ENCODE measurements around the gene A4GALT.
"Not testable (repeated sequence)": the region's sequence is repeated elsewhere in the genome, so short reads cannot be mapped to it uniquely, and the experiment has no call there.

A4GALT gene

GRCh38 chr22:42752912-42753311, 32.2 kb upstream of the A4GALT start:
- Histone ChIP-seq H3K9me2 (replicated peaks; ENCODE audit: insufficient read depth, low read length) (no peaks in the 10 kb centered on the region), H3K9me3 (ENCODE audit: insufficient read depth, low read length) (no peaks in the 10 kb centered on the region), H2AFZ (ENCODE audit: low read depth, low read length, severe bottlenecking) (no peak overlapping the region), H3K27ac (ENCODE audit: low read depth, low read length) (no peak overlapping the region), H3F3A (ENCODE audit: insufficient read depth) (0 out of 2 replicates have a peak, but pooled peaks cover 3% of the 10 kb centered on the region), H3K27me3 (ENCODE audit: low read length) (no peaks in the 10 kb centered on the region), H3K4me3 (ENCODE audit: insufficient read depth, low read length, poor library complexity, severe bottlenecking) (no peak overlapping the region), H3K9ac (ENCODE audit: low read length) (no peak overlapping the region), H4K20me1 (ENCODE audit: low read depth, low read length) (no peaks in the 10 kb centered on the region), H3K4me2 (ENCODE audit: low read depth, low read length, poor library complexity, severe bottlenecking) (no peak overlapping the region), H3K79me2 (ENCODE audit: insufficient read depth, low read length) (no peaks in the 10 kb centered on the region), H3K36me3 (ENCODE audit: low read length) (no peaks in the 10 kb centered on the region)
- TF ChIP-seq CTCF (IDR thresholded peaks at IDR 0.05; ENCODE audit: insufficient read depth, low read length, poor library complexity, severe bottlenecking) (no peak), EZH2phosphoT487 (conservative IDR thresholded peaks at IDR 0.05; ENCODE audit: low read length) (no peak)

- Histone ChIP-seq H3K9ac (ENCODE audit: low read length) (no peak overlapping the region), H3F3A (ENCODE audit: insufficient read depth) (0 out of 2 replicates have a peak, but pooled peaks cover 3% of the 10 kb centered on the region), H2AFZ (ENCODE audit: low read depth, low read length, severe bottlenecking) (no peak overlapping the region), H3K9me2 (replicated peaks; ENCODE audit: insufficient read depth, low read length) (no peaks in the 10 kb centered on the region), H3K36me3 (ENCODE audit: low read length) (no peaks in the 10 kb centered on the region), H3K9me3 (ENCODE audit: insufficient read depth, low read length) (no peaks in the 10 kb centered on the region), H3K4me3 (ENCODE audit: insufficient read depth, low read length, poor library complexity, severe bottlenecking) (no peak overlapping the region), H4K20me1 (ENCODE audit: low read depth, low read length) (no peaks in the 10 kb centered on the region), H3K27ac (ENCODE audit: low read depth, low read length) (no peak overlapping the region), H3K4me2 (ENCODE audit: low read depth, low read length, poor library complexity, severe bottlenecking) (no peak overlapping the region), H3K27me3 (ENCODE audit: low read length) (no peaks in the 10 kb centered on the region), H3K79me2 (ENCODE audit: insufficient read depth, low read length) (no peaks in the 10 kb centered on the region)
- TF ChIP-seq CTCF (IDR thresholded peaks at IDR 0.05; ENCODE audit: insufficient read depth, low read length, poor library complexity, severe bottlenecking) (no peak), EZH2phosphoT487 (conservative IDR thresholded peaks at IDR 0.05; ENCODE audit: low read length) (no peak)
Observed at GRCh38 chr22:42752230-42752746, 31.6 kb upstream of the A4GALT start.

GRCh38 chr22:42750421-42750820, 29.8 kb upstream of the A4GALT start:
- H3K4me3 ChIP-seq (ENCODE audit: insufficient read depth, low read length, poor library complexity, severe bottlenecking); H4K20me1 ChIP-seq (ENCODE audit: low read depth, low read length); H3K9ac ChIP-seq (ENCODE audit: low read length); H3K79me2 ChIP-seq (ENCODE audit: insufficient read depth, low read length); H3K9me3 ChIP-seq (ENCODE audit: insufficient read depth, low read length); H3K36me3 ChIP-seq (ENCODE audit: low read length); H3F3A ChIP-seq (ENCODE audit: insufficient read depth); H2AFZ ChIP-seq (ENCODE audit: low read depth, low read length, severe bottlenecking); H3K27ac ChIP-seq (ENCODE audit: low read depth, low read length); H3K4me2 ChIP-seq (ENCODE audit: low read depth, low read length, poor library complexity, severe bottlenecking); H3K9me2 ChIP-seq (replicated peaks; ENCODE audit: insufficient read depth, low read length); H3K27me3 ChIP-seq (ENCODE audit: low read length): not testable (repeated sequence)

- Histone ChIP-seq H3K9me2 (replicated peaks; ENCODE audit: insufficient read depth, low read length) (no peaks in the 10 kb centered on the region), H3K79me2 (ENCODE audit: insufficient read depth, low read length) (no peaks in the 10 kb centered on the region), H3K27me3 (ENCODE audit: low read length) (no peaks in the 10 kb centered on the region), H3K27ac (ENCODE audit: low read depth, low read length) (no peak overlapping the region), H3K36me3 (ENCODE audit: low read length) (no peaks in the 10 kb centered on the region), H3K9ac (ENCODE audit: low read length) (no peak overlapping the region), H3K9me3 (ENCODE audit: insufficient read depth, low read length) (no peaks in the 10 kb centered on the region), H4K20me1 (ENCODE audit: low read depth, low read length) (no peaks in the 10 kb centered on the region), H3K4me2 (ENCODE audit: low read depth, low read length, poor library complexity, severe bottlenecking) (no peak overlapping the region), H3K4me3 (ENCODE audit: insufficient read depth, low read length, poor library complexity, severe bottlenecking) (no peak overlapping the region), H3F3A (ENCODE audit: insufficient read depth) (no peaks in the 10 kb centered on the region), H2AFZ (ENCODE audit: low read depth, low read length, severe bottlenecking) (no peak overlapping the region)
- TF ChIP-seq CTCF (IDR thresholded peaks at IDR 0.05; ENCODE audit: insufficient read depth, low read length, poor library complexity, severe bottlenecking) (no peak), EZH2phosphoT487 (conservative IDR thresholded peaks at IDR 0.05; ENCODE audit: low read length) (no peak)
Observed at GRCh38 chr22:42747701-42748513, 27.2 kb upstream of the A4GALT start.
